ENCODE measurements around the gene AK2. TPM values are rescaled to one million over a fixed set of nuclear protein-coding genes. Genes with fewer than 3 reads are reported as not detected.

Gene AK2
- total RNA-seq, 3 donors from 2014 or later = 147 to 228 (median 186) TPM

- Histone ChIP-seq H3K4me3 (no peak overlapping the region), H3K9me3 (no peaks in the 10 kb centered on the region), H3K4me1 (ENCODE audit: low read depth) (peaks cover 3% of the 10 kb centered on the region), H3K36me3 (ENCODE audit: low read depth) (peaks cover 10% of the 10 kb centered on the region)
- intact Hi-C loops (cut with DNase I, micrococcal nuclease) = no loop called here
- TF ChIP-seq CTCF (IDR thresholded peaks at IDR 0.05) = no peak
- peak in 1 of 3 donors; percentile 49 for DNase-seq
- peak; percentile 59 for ATAC-seq
Observed at GRCh38 chr1:33010932-33011731, 25.6 kb downstream of the AK2 start.

- TF ChIP-seq CTCF (IDR thresholded peaks at IDR 0.05) = no peak
- Histone ChIP-seq H3K36me3 (ENCODE audit: low read depth) (peaks cover 10% of the 10 kb centered on the region), H3K9me3 (no peaks in the 10 kb centered on the region), H3K4me1 (ENCODE audit: low read depth) (peaks cover 3% of the 10 kb centered on the region), H3K4me3 (no peak overlapping the region)
- ATAC-seq (no peak), DNase-seq (no peak)
- intact Hi-C loops (cut with DNase I, micrococcal nuclease) = no loop called here
Observed at GRCh38 chr1:33009561-33009960, 27.1 kb downstream of the AK2 start.

- Histone ChIP-seq H3K36me3 (ENCODE audit: low read depth) (peaks cover 10% of the 10 kb centered on the region), H3K9me3 (no peaks in the 10 kb centered on the region), H3K4me1 (ENCODE audit: low read depth) (peaks cover 3% of the 10 kb centered on the region), H3K4me3 (no peak overlapping the region)
- intact Hi-C loops (cut with DNase I, micrococcal nuclease) = no loop called here
- DNase-seq (no peak), ATAC-seq (peak; percentile 70)
- TF ChIP-seq CTCF (IDR thresholded peaks at IDR 0.05) = no peak
Observed at GRCh38 chr1:33008051-33008914, 28.4 kb downstream of the AK2 start.

GRCh38 chr1:33007190-33008050, 29.3 kb downstream of the AK2 start:
- Histone ChIP-seq H3K4me1 (ENCODE audit: low read depth) (peaks cover 3% of the 10 kb centered on the region), H3K9me3 (no peaks in the 10 kb centered on the region), H3K36me3 (ENCODE audit: low read depth) (peaks cover 10% of the 10 kb centered on the region), H3K4me3 (no peak overlapping the region)
- intact Hi-C loops (cut with DNase I, micrococcal nuclease) = no loop called here
- TF ChIP-seq CTCF (IDR thresholded peaks at IDR 0.05) = no peak
- ATAC-seq (peak; percentile 81), DNase-seq (peak in 1 of 3 donors; percentile 46)

- Histone ChIP-seq H3K36me3 (ENCODE audit: low read depth) (peaks cover 1% of the 10 kb centered on the region), H3K4me1 (ENCODE audit: low read depth) (peaks cover 3% of the 10 kb centered on the region), H3K4me3 (no peak overlapping the region), H3K9me3 (no peaks in the 10 kb centered on the region)
- ATAC-seq (no peak), DNase-seq (no peak)
- intact Hi-C loops (cut with DNase I, micrococcal nuclease) = no loop called here
- no peak for TF ChIP-seq CTCF (IDR thresholded peaks at IDR 0.05)
Observed at GRCh38 chr1:33005838-33006421, 30.8 kb downstream of the AK2 start.
